Measurements from ENCODE around the gene ORM2.

ORM2 gene

DNA sequence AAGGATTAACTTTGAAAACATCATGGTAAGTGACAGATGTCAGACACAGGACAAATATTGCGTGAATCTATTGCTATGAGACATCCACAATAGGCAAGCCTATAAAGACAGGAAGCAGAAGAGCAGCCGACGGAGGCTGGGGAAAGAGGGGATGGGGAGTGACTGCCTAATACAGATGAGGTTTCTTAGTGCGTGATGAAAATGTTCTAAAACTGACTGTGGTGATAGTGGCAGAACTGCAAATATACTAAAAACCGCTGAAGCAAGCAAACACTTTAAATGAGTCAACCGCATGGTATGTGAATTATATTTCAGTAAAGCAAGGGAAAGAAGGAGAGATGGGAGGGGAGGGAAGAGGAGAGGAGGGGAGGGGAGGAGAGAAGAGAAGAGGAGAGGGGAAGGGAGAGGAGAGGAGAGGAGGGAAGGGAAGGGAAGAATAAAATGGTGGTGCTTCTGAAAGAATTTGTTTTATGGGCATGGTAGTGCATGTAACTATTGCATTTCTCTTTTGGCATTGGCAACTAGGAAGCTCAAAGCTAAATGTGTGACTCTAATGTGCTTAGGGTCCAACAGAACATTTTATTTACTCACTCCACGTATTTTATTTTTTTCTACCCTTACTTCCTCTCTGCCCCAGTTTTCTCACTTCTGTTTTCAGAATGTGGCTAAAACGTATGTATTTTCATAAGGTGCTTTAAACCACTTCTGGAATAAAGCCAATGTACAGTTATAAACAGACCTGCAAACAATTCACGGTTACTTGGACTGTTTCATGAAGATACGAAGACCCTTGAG, 36.9 kb downstream of the ORM2 start:
- no peak for TF ChIP-seq SIN3A (IDR thresholded peaks at IDR 0.05; ENCODE audit: borderline replicate concordance, insufficient read depth, low read length)
- TF ChIP-seq, protein P1, sequence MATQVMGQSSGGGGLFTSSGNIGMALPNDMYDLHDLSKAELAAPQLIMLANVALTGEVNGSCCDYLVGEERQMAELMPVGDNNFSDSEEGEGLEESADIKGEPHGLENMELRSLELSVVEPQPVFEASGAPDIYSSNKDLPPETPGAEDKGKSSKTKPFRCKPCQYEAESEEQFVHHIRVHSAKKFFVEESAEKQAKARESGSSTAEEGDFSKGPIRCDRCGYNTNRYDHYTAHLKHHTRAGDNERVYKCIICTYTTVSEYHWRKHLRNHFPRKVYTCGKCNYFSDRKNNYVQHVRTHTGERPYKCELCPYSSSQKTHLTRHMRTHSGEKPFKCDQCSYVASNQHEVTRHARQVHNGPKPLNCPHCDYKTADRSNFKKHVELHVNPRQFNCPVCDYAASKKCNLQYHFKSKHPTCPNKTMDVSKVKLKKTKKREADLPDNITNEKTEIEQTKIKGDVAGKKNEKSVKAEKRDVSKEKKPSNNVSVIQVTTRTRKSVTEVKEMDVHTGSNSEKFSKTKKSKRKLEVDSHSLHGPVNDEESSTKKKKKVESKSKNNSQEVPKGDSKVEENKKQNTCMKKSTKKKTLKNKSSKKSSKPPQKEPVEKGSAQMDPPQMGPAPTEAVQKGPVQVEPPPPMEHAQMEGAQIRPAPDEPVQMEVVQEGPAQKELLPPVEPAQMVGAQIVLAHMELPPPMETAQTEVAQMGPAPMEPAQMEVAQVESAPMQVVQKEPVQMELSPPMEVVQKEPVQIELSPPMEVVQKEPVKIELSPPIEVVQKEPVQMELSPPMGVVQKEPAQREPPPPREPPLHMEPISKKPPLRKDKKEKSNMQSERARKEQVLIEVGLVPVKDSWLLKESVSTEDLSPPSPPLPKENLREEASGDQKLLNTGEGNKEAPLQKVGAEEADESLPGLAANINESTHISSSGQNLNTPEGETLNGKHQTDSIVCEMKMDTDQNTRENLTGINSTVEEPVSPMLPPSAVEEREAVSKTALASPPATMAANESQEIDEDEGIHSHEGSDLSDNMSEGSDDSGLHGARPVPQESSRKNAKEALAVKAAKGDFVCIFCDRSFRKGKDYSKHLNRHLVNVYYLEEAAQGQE (IDR thresholded peaks at IDR 0.05; ENCODE audit: insufficient read depth in 1 of 2, low read depth in 2 of 2, low read length in 2 of 2) = no peak
- TF ChIP-seq POLR2AphosphoS5 (IDR thresholded peaks at IDR 0.05; ENCODE audit: low read depth, low read length) = no peak
- no peak for TF ChIP-seq TAF1 (IDR thresholded peaks at IDR 0.05; ENCODE audit: borderline replicate concordance, insufficient read depth, low read length)
- TF ChIP-seq FOXP2 (optimal IDR thresholded peaks at IDR 0.05; ENCODE audit: borderline replicate concordance, extremely low read depth, extremely low read length, insufficient read depth) = no peak

- TF ChIP-seq SIN3A (IDR thresholded peaks at IDR 0.05; ENCODE audit: borderline replicate concordance, insufficient read depth, low read length) (no peak), FOXP2 (optimal IDR thresholded peaks at IDR 0.05; ENCODE audit: borderline replicate concordance, extremely low read depth, extremely low read length, insufficient read depth) (no peak), TAF1 (IDR thresholded peaks at IDR 0.05; ENCODE audit: borderline replicate concordance, insufficient read depth, low read length) (no peak), POLR2AphosphoS5 (IDR thresholded peaks at IDR 0.05; ENCODE audit: low read depth, low read length) (no peak)
- TF ChIP-seq, protein P1 (IDR thresholded peaks at IDR 0.05; ENCODE audit: insufficient read depth in 1 of 2, low read depth in 2 of 2, low read length in 2 of 2) = no peak
Measured at GRCh38 chr9:114367366-114367765, 37.7 kb downstream of the ORM2 start.

GRCh38 chr9:114367772-114368569, 38.3 kb downstream of the ORM2 start:
- TF ChIP-seq, protein P1 (IDR thresholded peaks at IDR 0.05; ENCODE audit: insufficient read depth in 1 of 2, low read depth in 2 of 2, low read length in 2 of 2) = no peak
- TF ChIP-seq SIN3A (IDR thresholded peaks at IDR 0.05; ENCODE audit: borderline replicate concordance, insufficient read depth, low read length) (no peak), FOXP2 (optimal IDR thresholded peaks at IDR 0.05; ENCODE audit: borderline replicate concordance, extremely low read depth, extremely low read length, insufficient read depth) (no peak), POLR2AphosphoS5 (IDR thresholded peaks at IDR 0.05; ENCODE audit: low read depth, low read length) (no peak), TAF1 (IDR thresholded peaks at IDR 0.05; ENCODE audit: borderline replicate concordance, insufficient read depth, low read length) (no peak)

DNA sequence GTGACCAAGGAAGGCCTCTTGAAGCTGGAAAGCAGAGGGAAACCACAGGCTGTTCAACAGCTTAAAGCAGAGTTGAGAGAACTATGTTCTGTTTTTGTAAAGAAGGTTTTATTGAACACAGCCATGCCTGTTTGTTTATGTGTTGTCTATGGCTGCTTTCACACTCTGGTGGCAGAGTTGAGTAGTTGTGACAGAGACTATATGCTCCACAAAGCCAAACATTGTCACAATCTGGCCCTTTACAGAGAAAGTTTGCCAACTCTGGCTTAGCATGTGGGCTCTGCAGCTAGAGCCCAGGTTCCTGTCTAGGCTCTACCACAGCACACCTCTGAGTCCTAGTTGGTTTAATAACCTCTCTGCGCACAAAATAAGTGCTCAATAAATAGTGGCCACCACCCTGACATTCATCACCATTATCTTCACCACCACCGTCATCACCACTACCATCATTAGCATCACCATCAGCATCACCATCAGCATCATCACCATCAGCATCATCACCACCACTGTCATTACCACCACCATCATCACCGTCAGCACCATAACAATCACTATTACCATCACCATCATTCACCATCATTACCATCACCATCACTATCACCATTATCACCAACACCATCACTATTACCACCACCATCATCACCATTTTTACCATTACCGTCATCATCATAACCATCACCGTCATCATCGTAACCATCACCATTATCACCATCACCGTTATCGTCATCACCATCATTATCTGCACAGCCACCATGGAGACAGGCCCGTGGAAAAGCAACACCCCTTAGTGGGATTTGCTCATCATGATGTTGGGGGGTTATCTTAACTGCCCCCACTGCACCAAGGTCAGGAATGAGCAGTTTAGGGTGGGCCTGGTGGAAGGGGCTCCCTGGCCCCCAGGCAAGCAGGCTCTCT, 39.8 kb downstream of the ORM2 start:
- TF ChIP-seq FOXP2 (optimal IDR thresholded peaks at IDR 0.05; ENCODE audit: borderline replicate concordance, extremely low read depth, extremely low read length, insufficient read depth) = no peak
- TF ChIP-seq TAF1 (IDR thresholded peaks at IDR 0.05; ENCODE audit: borderline replicate concordance, insufficient read depth, low read length) = no peak
- TF ChIP-seq, protein P1 (IDR thresholded peaks at IDR 0.05; ENCODE audit: insufficient read depth in 1 of 2, low read depth in 2 of 2, low read length in 2 of 2) = no peak

All from PFSK-1 (cell line).